K562 (cell line): Measurements from ENCODE around the gene C2. TPM values are rescaled to one million over a fixed set of nuclear protein-coding genes. Genes with fewer than 3 reads are reported as not detected.
A peak's percentile ranks its signal among the peaks of the same experiment; 100 is the strongest.

Experiments used
- CREBBP ChIP-seq: IDR thresholded peaks from one replicate; pipeline ENCODE4 v1.6.1; 2012; ENCODE audit warnings: low read depth, mild to moderate bottlenecking, control low read depth, inconsistent platforms, low read length
- MTF1 ChIP-seq: fragments of 250-450 bp; sonication (Bioruptor Pico); IDR thresholded peaks from 2 replicates; pipeline ENCODE4 v1.9.0; 2021; ENCODE audit warnings: moderate library complexity, mild to moderate bottlenecking, inconsistent platforms, borderline replicate concordance
- NONO ChIP-seq, 2 experiments: fragments of 200-400 bp in 1 of 2; fragments of 450-650 bp in 1 of 2; formaldehyde crosslinking in 1 of 2; IDR thresholded peaks; 2 replicates each; pipeline ENCODE4 v1.6.1; 2017; ENCODE audit warnings: low read depth in 2 of 2, mild to moderate bottlenecking in 2 of 2, moderate library complexity in 2 of 2, low read length in 1 of 2
- ZNF589 ChIP-seq: fragments of 200-800 bp; sonication (Bioruptor generic); IDR thresholded peaks from 2 replicates; pipeline ENCODE4 v1.6.1; 2016; ENCODE audit warnings: low read depth, missing genetic modification characterization, missing compliant biosample characterization
- polyA plus RNA-seq, 8 experiments: library from polyadenylated mRNA; depleted of rRNA in 4 of 8; stranded (reverse) in 5 of 8; unstranded in 3 of 8; fragments of >200 nt; fragmentation: Nextera tagmentation in 2 of 8; fragmentation: Illumina TruSeq in 1 of 8; extraction: Ambion mirVana in 2 of 8; extraction: Trizol in 1 of 8; gene quantifications; 2 replicates each; pipeline versions ENCODE4 v1.2.1 to v1.2.3, GENCODE V29; 2011 to 2014; ENCODE audit warnings: inconsistent platforms in 1 of 8, missing spikeins in 1 of 8
- total RNA-seq, 7 experiments: library from RNA; depleted of rRNA in 6 of 7; stranded (reverse); fragments of >200 nt in 6 of 7; fragmentation: Illumina TruSeq in 2 of 7; extraction: Trizol in 2 of 7; gene quantifications; 2 replicates each; pipeline versions ENCODE4 v1.2.1 to v1.2.3, GENCODE V29; 2011 to 2021; ENCODE audit warnings: low replicate concordance in 1 of 7
- TF ChIP-seq, protein P1 (sequence below): fragments of 450-650 bp; IDR thresholded peaks from 2 replicates; pipeline ENCODE4 v1.6.1; 2016; ENCODE audit warnings: low read depth
- TF ChIP-seq, protein P2 (sequence below), 2 experiments: fragments of 450-650 bp; formaldehyde crosslinking in 1 of 2; IDR thresholded peaks; 2 replicates each; pipeline versions ENCODE4 v1.4.0 to v1.6.1; 2014 to 2020; ENCODE audit warnings: mild to moderate bottlenecking in 2 of 2, borderline replicate concordance in 1 of 2, low read depth in 1 of 2
- TF ChIP-seq, protein P3 (sequence below): fragments of 150-350 bp; conservative IDR thresholded peaks from 2 replicates; pipeline ENCODE4 v1.6.1; 2014; ENCODE audit warnings: low read length

Gene C2
- total and polyA plus RNA-seq, 9 of the 15 experiments (the other 6 are each of a cell fraction or from before 2014, with no cell fraction given) = 0.05 to 1.1 (median 0.39) TPM; not detected in 1

DNA sequence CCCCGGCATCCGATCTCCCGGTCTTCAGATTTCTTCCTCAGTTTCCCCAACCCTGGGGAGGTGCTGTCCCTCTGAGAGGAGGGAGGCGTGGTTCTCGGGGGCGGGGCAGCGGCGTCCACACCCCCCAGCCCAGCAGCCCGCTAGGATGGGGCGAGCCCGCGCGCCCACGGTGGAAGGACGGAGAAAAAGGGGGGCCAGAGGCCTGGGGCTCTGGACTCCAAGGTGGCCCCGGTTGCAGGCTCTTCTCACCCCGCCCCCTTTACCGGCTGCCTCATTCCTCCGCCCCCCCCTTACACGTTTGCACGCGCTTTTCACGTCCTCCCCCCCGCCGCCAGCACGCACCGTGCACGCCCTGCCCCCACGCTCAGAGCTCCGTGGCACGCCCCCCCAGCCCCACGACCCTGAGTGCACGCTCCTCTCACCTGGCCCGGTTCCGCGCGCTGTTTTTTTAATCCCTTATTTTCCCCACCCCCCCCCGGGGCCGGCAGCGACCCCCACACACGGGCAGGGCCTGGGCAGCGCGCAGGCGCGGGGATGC is 26.0 kb upstream of the C2 start (continued):
- TF ChIP-seq, protein P1, sequence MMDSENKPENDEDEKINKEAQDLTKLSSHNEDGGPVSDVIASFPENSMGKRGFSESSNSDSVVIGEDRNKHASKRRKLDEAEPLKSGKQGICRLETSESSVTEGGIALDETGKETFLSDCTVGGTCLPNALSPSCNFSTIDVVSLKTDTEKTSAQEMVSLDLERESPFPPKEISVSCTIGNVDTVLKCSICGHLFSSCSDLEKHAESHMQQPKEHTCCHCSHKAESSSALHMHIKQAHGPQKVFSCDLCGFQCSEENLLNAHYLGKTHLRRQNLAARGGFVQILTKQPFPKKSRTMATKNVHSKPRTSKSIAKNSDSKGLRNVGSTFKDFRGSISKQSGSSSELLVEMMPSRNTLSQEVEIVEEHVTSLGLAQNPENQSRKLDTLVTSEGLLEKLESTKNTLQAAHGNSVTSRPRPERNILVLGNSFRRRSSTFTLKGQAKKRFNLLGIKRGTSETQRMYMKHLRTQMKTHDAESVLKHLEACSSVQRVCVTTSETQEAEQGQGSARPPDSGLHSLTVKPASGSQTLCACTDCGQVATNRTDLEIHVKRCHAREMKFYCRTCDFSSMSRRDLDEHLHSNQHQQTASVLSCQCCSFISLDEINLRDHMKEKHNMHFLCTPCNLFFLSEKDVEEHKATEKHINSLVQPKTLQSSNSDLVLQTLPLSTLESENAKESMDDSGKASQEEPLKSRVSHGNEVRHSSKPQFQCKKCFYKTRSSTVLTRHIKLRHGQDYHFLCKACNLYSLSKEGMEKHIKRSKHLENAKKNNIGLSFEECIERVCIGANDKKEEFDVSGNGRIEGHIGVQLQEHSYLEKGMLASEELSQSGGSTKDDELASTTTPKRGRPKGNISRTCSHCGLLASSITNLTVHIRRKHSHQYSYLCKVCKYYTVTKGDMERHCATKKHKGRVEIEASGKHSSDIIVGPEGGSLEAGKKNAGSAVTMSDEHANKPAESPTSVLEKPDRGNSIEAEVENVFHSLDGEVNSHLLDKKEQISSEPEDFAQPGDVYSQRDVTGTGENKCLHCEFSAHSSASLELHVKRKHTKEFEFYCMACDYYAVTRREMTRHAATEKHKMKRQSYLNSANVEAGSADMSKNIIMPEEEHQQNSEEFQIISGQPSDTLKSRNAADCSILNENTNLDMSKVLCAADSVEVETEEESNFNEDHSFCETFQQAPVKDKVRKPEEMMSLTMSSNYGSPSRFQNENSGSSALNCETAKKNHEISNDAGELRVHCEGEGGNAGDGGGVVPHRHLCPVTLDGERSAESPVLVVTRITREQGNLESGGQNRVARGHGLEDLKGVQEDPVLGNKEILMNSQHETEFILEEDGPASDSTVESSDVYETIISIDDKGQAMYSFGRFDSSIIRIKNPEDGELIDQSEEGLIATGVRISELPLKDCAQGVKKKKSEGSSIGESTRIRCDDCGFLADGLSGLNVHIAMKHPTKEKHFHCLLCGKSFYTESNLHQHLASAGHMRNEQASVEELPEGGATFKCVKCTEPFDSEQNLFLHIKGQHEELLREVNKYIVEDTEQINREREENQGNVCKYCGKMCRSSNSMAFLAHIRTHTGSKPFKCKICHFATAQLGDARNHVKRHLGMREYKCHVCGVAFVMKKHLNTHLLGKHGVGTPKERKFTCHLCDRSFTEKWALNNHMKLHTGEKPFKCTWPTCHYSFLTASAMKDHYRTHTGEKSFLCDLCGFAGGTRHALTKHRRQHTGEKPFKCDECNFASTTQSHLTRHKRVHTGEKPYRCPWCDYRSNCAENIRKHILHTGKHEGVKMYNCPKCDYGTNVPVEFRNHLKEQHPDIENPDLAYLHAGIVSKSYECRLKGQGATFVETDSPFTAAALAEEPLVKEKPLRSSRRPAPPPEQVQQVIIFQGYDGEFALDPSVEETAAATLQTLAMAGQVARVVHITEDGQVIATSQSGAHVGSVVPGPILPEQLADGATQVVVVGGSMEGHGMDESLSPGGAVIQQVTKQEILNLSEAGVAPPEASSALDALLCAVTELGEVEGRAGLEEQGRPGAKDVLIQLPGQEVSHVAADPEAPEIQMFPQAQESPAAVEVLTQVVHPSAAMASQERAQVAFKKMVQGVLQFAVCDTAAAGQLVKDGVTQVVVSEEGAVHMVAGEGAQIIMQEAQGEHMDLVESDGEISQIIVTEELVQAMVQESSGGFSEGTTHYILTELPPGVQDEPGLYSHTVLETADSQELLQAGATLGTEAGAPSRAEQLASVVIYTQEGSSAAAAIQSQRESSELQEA = no peak
- no peak for TF ChIP-seq MTF1 (CRISPR knock-in tag)
- peak in 1 of 2 experiments; percentile 55; a peak in 1 of 4 replicates for TF ChIP-seq NONO (IDR thresholded peaks at IDR 0.05; ENCODE audit: low read depth in 2 of 2, low read length in 1 of 2)
- TF ChIP-seq ZNF589 = 0 out of 2 replicates have a peak, but pooled peaks have one; percentile 38
- TF ChIP-seq, protein P2, sequence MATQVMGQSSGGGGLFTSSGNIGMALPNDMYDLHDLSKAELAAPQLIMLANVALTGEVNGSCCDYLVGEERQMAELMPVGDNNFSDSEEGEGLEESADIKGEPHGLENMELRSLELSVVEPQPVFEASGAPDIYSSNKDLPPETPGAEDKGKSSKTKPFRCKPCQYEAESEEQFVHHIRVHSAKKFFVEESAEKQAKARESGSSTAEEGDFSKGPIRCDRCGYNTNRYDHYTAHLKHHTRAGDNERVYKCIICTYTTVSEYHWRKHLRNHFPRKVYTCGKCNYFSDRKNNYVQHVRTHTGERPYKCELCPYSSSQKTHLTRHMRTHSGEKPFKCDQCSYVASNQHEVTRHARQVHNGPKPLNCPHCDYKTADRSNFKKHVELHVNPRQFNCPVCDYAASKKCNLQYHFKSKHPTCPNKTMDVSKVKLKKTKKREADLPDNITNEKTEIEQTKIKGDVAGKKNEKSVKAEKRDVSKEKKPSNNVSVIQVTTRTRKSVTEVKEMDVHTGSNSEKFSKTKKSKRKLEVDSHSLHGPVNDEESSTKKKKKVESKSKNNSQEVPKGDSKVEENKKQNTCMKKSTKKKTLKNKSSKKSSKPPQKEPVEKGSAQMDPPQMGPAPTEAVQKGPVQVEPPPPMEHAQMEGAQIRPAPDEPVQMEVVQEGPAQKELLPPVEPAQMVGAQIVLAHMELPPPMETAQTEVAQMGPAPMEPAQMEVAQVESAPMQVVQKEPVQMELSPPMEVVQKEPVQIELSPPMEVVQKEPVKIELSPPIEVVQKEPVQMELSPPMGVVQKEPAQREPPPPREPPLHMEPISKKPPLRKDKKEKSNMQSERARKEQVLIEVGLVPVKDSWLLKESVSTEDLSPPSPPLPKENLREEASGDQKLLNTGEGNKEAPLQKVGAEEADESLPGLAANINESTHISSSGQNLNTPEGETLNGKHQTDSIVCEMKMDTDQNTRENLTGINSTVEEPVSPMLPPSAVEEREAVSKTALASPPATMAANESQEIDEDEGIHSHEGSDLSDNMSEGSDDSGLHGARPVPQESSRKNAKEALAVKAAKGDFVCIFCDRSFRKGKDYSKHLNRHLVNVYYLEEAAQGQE (IDR thresholded peaks at IDR 0.05; ENCODE audit: borderline replicate concordance) = no peak
- TF ChIP-seq, protein P2 (CRISPR knock-in tag; IDR thresholded peaks at IDR 0.05; ENCODE audit: low read depth) = peak; percentile 79; the same call in 1 of the 2 replicates
- TF ChIP-seq, protein P3, sequence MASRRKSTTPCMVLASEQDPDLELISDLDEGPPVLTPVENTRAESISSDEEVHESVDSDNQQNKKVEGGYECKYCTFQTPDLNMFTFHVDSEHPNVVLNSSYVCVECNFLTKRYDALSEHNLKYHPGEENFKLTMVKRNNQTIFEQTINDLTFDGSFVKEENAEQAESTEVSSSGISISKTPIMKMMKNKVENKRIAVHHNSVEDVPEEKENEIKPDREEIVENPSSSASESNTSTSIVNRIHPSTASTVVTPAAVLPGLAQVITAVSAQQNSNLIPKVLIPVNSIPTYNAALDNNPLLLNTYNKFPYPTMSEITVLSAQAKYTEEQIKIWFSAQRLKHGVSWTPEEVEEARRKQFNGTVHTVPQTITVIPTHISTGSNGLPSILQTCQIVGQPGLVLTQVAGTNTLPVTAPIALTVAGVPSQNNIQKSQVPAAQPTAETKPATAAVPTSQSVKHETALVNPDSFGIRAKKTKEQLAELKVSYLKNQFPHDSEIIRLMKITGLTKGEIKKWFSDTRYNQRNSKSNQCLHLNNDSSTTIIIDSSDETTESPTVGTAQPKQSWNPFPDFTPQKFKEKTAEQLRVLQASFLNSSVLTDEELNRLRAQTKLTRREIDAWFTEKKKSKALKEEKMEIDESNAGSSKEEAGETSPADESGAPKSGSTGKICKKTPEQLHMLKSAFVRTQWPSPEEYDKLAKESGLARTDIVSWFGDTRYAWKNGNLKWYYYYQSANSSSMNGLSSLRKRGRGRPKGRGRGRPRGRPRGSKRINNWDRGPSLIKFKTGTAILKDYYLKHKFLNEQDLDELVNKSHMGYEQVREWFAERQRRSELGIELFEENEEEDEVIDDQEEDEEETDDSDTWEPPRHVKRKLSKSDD = no peak
- no peak for TF ChIP-seq CREBBP
